IPS DF 6.9 (cell line): ENCODE measurements around the gene RHOD.

Experiments used
- DNase-seq: peaks from one replicate; pipeline ENCODE4 v3.0.0-alpha.2; 2013; ENCODE audit warnings: low read depth, low spot score
- H3K27ac ChIP-seq: one replicate; pipeline ENCODE4 v1.5.1; 2013; ENCODE audit warnings: low read length, control low read depth
- H3K27me3 ChIP-seq: 2 replicates; pipeline ENCODE4 v1.6.1; 2013; ENCODE audit warnings: mild to moderate bottlenecking, low read length; ENCODE audit not compliant: control insufficient read depth, insufficient read depth
- H3K36me3 ChIP-seq: 2 replicates; pipeline ENCODE4 v1.6.1; 2013; ENCODE audit warnings: low read length; ENCODE audit not compliant: control insufficient read depth, insufficient read depth
- H3K4me1 ChIP-seq: 2 replicates; pipeline ENCODE4 v1.6.1; 2013; ENCODE audit warnings: low read length; ENCODE audit not compliant: control insufficient read depth, insufficient read depth
- H3K4me3 ChIP-seq: 2 replicates; pipeline ENCODE4 v1.5.1; 2013; ENCODE audit warnings: mild to moderate bottlenecking, low read length
- H3K9me3 ChIP-seq: 2 replicates; pipeline ENCODE4 v1.6.1; 2013; ENCODE audit warnings: low read length, inconsistent platforms; ENCODE audit not compliant: control insufficient read depth, insufficient read depth
- WGBS: extraction: QIAGEN DNeasy Blood & Tissue Kit; methylation state at CpG from one replicate; pipeline ENCODE4 v1.1.7; 2013; ENCODE audit warnings: mixed read lengths, missing lambda C conversion rate; ENCODE audit not compliant: insufficient read length, insufficient coverage; 5-methylcytosine and 5-hydroxymethylcytosine counted together

The RHOD gene

GRCh38 chr11:67082071-67082791 is 25.6 kb downstream of the RHOD start:
- Histone ChIP-seq H3K36me3 (no peaks in the 10 kb centered on the region), H3K27ac (no peak overlapping the region), H3K4me1 (peaks cover 3% of the 10 kb centered on the region; the same call in 1 of the 2 replicates), H3K4me3 (no peak overlapping the region), H3K27me3 (no peaks in the 10 kb centered on the region), H3K9me3 (no peaks in the 10 kb centered on the region)
- WGBS, result no CpG with 5 or more reads among the region's 20 CpGs
- DNase-seq, result no peak

- WGBS, result no CpG with 5 or more reads among the region's 8 CpGs
- DNase-seq, result no peak
- Histone ChIP-seq H3K4me3 (no peak overlapping the region), H3K27ac (no peak overlapping the region), H3K9me3 (no peaks in the 10 kb centered on the region), H3K27me3 (no peaks in the 10 kb centered on the region), H3K36me3 (no peaks in the 10 kb centered on the region), H3K4me1 (0 out of 2 replicates have a peak, but pooled peaks cover 2% of the 10 kb centered on the region)
Measured at GRCh38 chr11:67083786-67084366, 27.2 kb downstream of the RHOD start.

- no peak for DNase-seq
- Histone ChIP-seq H3K27ac (no peak overlapping the region), H3K4me3 (no peak overlapping the region), H3K9me3 (no peaks in the 10 kb centered on the region), H3K36me3 (no peaks in the 10 kb centered on the region), H3K4me1 (0 out of 2 replicates have a peak, but pooled peaks cover 2% of the 10 kb centered on the region), H3K27me3 (no peaks in the 10 kb centered on the region)
- WGBS, result 100% methylated on average over 2 of the region's 5 CpGs
Measured at GRCh38 chr11:67085617-67086016, 29.0 kb downstream of the RHOD start.

- DNase-seq, result no peak
- H3K4me1 ChIP-seq, result 0 out of 2 replicates have a peak, but pooled peaks cover 2% of the 10 kb centered on the region
- H3K27ac ChIP-seq, result no peak overlapping the region
- WGBS, result no CpG with 5 or more reads among the region's 8 CpGs
- no peaks in the 10 kb centered on the region for H3K9me3 ChIP-seq
- no peak overlapping the region for H3K4me3 ChIP-seq
- no peaks in the 10 kb centered on the region for H3K27me3 ChIP-seq
- no peaks in the 10 kb centered on the region for H3K36me3 ChIP-seq
Measured at GRCh38 chr11:67090717-67091116, 34.1 kb downstream of the RHOD start.

GRCh38 chr11:67095214-67095507 is 38.5 kb downstream of the RHOD start:
- H3K27ac ChIP-seq, result no peak overlapping the region
- no CpG with 5 or more reads among the region's 1 CpG for WGBS
- H3K36me3 ChIP-seq, result no peaks in the 10 kb centered on the region
- no peaks in the 10 kb centered on the region for H3K9me3 ChIP-seq
- no peak overlapping the region for H3K4me3 ChIP-seq
- H3K27me3 ChIP-seq, result no peaks in the 10 kb centered on the region
- H3K4me1 ChIP-seq, result 0 out of 2 replicates have a peak, but pooled peaks cover 2% of the 10 kb centered on the region
- no peak for DNase-seq

GRCh38 chr11:67098799-67099429 is 42.3 kb downstream of the RHOD start:
- WGBS, result no CpG with 5 or more reads among the region's 6 CpGs
- H3K4me1 ChIP-seq, result 0 out of 2 replicates have a peak, but pooled peaks cover 2% of the 10 kb centered on the region
- H3K9me3 ChIP-seq, result no peaks in the 10 kb centered on the region
- no peak overlapping the region for H3K4me3 ChIP-seq
- DNase-seq, result no peak
- H3K27ac ChIP-seq, result no peak overlapping the region
- no peaks in the 10 kb centered on the region for H3K27me3 ChIP-seq
- no peaks in the 10 kb centered on the region for H3K36me3 ChIP-seq

- H3K27ac ChIP-seq, result no peak overlapping the region
- WGBS, result no CpG with 5 or more reads among the region's 6 CpGs
Measured at GRCh38 chr11:67099831-67100324, 43.2 kb downstream of the RHOD start.

GRCh38 chr11:67102664-67103063 is 46.0 kb downstream of the RHOD start:
- no peak for DNase-seq
- no CpG with 5 or more reads among the region's 8 CpGs for WGBS
- H3K9me3 ChIP-seq, result no peaks in the 10 kb centered on the region
- no peaks in the 10 kb centered on the region for H3K27me3 ChIP-seq
- no peaks in the 10 kb centered on the region for H3K4me1 ChIP-seq
- H3K27ac ChIP-seq, result no peak overlapping the region
- no peaks in the 10 kb centered on the region for H3K36me3 ChIP-seq
- H3K4me3 ChIP-seq, result no peak overlapping the region

More at GRCh38 chr11:67099831-67100324, 43.2 kb downstream of the RHOD start:
- H3K4me1 ChIP-seq, result 0 out of 2 replicates have a peak, but pooled peaks cover 2% of the 10 kb centered on the region
- DNase-seq, result no peak
- no peaks in the 10 kb centered on the region for H3K27me3 ChIP-seq
- no peaks in the 10 kb centered on the region for H3K36me3 ChIP-seq
- H3K4me3 ChIP-seq, result no peak overlapping the region
- H3K9me3 ChIP-seq, result no peaks in the 10 kb centered on the region

GRCh38 chr11:67105964-67106363 is 49.3 kb downstream of the RHOD start:
- Histone ChIP-seq H3K4me3 (no peak overlapping the region), H3K27me3 (no peaks in the 10 kb centered on the region), H3K27ac (no peak overlapping the region), H3K9me3 (no peaks in the 10 kb centered on the region), H3K4me1 (no peaks in the 10 kb centered on the region), H3K36me3 (no peaks in the 10 kb centered on the region)
- no peak for DNase-seq
- no CpG with 5 or more reads among the region's 2 CpGs for WGBS

GRCh38 chr11:67111261-67111660 is 54.6 kb downstream of the RHOD start:
- Histone ChIP-seq H3K4me1 (no peaks in the 10 kb centered on the region; the same call in 1 of the 2 replicates), H3K27me3 (no peaks in the 10 kb centered on the region), H3K27ac (no peak overlapping the region), H3K4me3 (no peak overlapping the region), H3K36me3 (no peaks in the 10 kb centered on the region), H3K9me3 (no peaks in the 10 kb centered on the region)
- DNase-seq, result no peak
- WGBS, result no CpG with 5 or more reads among the region's 1 CpG
